Stimulated activated CD4-positive, alpha-beta T cell treated with anti-CD3 and anti-CD28 coated beads, Interleukin-1b, Interleukin-23, amount 100 ng/mL, for 4 hours (primary cell): ENCODE measurements around the gene H1-8.
"Not testable (repeated sequence)": the region's sequence is repeated elsewhere in the genome, so short reads cannot be mapped to it uniquely, and the experiment has no call there.

ENCODE experiments used
- DNase-seq, 2 donors: peaks; one replicate each; pipeline ENCODE4 v3.0.0-alpha.2; 2020; ENCODE audit warnings: low read depth in 2 of 2

The H1-8 gene

DNA sequence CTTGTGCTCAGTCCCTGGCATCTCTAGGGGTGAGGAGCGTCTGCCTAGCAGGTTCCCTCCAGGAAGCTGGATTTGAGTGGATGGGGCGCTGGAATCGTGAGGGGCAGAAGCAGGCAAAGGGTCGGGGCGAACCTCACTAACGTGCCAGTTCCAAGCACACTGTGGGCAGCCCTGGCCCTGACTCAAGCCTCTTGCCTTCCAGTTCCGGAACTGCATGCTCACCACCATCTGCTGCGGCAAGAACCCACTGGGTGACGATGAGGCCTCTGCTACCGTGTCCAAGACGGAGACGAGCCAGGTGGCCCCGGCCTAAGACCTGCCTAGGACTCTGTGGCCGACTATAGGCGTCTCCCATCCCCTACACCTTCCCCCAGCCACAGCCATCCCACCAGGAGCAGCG is 9.6 kb upstream of the H1-8 start:
- DNase-seq: no peak

DNA sequence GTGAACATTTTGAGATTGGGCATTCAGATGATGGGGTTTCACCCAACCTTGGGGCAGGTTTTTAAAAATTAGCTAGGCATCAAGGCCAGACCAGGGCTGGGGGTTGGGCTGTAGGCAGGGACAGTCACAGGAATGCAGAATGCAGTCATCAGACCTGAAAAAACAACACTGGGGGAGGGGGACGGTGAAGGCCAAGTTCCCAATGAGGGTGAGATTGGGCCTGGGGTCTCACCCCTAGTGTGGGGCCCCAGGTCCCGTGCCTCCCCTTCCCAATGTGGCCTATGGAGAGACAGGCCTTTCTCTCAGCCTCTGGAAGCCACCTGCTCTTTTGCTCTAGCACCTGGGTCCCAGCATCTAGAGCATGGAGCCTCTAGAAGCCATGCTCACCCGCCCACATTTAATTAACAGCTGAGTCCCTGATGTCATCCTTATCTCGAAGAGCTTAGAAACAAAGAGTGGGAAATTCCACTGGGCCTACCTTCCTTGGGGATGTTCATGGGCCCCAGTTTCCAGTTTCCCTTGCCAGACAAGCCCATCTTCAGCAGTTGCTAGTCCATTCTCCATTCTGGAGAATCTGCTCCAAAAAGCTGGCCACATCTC is 8.4 kb upstream of the H1-8 start:
- DNase-seq: no peak

DNA sequence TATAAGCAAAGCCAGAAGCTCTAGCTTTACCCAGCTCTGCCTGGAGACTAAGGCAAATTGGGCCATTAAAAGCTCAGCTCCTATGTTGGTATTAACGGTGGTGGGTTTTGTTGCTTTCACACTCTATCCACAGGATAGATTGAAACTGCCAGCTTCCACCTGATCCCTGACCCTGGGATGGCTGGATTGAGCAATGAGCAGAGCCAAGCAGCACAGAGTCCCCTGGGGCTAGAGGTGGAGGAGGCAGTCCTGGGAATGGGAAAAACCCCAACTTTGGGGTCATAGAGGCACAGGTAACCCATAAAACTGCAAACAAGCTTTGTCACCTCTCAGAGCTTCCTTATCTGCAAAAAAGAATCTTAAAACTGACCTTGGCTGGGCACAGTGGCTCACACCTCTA is 7.9 kb upstream of the H1-8 start:
- DNase-seq: no peak

DNA sequence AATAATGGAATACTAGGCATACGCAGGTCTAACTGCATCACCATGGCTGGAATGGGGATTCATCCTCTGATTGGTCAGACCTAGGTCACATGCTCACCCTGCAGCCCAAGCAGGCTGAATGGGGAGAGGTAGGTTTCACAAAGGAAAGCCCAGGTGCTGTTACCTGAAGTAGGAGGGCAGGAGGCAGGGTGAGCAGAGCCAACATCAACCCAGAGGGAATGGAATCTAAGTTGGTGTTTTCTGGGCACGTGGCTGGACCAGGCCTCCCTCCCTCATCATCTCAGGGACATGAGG is 6.7 kb upstream of the H1-8 start:
- no peak for DNase-seq

DNA sequence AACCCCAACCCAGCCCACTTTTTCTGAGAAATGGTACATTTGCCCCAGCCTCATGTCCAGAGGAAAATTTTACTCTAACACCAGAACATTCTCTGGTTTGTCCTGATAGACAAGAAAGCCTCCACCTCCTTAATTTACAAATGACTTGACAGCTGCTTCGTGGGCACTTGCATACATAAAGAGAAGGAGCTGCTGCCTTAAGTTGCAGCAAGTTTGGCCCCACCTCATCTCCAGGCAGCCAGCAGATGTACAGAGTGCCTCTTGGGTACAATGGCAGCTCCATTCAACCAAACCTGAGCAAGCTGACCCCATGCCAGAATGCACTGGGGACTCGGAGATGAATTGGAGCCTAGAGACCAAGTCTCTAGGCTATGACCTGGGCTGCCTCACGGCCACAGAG is 6.2 kb upstream of the H1-8 start:
- no peak for DNase-seq

DNA sequence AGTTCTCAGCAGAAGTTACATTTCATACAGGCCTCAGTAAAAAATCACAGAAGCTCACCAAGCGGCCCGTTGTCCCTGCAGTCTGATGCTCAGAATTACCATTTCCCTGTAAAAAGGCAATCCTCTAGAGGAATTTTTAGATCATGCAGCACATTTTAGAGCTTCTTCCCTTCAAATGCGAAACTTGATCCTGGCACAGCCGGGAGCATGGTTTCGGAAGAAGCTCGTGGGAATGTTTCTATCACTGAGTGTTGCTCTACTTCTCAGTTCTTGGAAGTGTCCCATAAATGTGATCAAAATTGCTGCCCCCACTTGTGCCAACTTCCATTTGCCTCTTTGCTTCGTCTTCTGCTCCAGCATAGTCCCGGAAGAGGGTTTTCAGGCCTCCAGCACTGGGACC is 3.8 kb upstream of the H1-8 start:
- no peak for DNase-seq

DNA sequence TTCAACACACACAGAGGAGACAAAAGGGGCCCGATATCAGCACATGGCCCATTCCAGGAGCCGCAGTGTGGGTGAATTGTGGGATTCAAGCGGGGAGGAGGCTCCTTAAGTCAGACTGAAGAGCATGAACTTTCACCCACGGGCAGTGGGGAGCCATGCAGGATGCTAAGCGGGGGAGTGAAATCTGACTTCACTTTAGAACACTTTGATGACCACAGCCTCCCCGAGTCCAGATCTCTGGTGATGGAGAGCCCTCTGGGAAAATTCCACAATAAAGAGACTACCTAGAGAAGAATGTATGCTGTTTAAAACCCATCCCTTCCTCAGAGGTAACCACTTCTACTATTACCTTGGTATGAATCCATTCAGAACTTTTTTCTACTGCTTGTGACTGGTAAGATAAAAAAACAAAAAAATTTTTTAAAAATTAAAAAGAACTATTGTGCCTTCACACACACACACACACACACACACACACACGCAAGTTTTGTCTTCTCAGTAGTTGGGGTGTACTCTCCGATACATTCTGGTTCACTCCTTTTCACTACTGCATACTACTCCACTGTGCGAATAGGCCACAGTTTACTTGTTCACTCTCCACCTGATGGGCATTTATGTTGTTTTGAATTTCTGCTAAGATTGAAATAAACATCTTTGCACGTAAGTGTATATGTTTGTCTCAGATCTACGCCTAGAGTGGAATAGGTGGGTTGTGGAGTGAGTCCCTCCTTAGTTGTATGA is 2.0 kb upstream of the H1-8 start:
- no peak for DNase-seq

DNA sequence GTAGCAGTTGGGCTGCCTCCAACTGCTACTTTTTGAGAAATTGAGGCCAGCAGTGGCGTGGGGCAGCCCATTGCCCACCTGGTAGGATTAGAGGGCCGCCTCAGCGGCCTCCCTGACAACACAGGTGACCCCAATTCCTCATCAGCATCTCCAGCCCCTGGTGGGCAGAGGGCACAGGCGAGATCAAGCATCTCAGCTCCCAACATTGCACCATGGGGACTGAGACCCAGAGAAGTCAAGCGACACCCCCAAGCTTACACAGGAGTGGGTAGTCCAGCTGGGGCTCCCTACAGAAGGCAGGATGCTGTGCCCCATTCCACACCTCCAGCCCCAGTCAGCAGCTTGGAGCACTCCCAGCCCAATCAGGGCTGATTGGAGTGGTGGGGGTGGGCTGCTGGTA is 228 bp upstream of the H1-8 start:
- DNase-seq: no peak

DNA sequence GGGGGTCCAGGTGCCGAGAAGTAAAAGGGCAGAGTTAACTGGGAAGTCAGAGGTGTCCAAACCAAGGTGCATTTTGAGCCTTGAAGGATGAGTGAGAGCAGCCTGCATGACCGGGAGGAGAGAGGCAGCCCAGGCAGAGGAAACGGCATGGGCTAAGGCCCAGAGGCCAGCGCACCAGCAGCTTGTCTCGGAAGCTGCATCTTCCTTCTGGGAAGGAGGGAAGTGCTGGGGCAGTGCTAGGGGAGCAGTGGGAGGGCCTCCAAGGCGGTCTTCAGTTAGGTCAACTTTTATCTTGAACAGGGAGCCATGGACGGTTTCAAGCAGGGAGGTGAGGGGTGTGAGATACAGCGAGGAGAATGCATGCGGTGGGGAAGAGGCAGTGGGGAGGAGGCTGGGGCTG is 1.0 kb downstream of the H1-8 start:
- DNase-seq: no peak

DNA sequence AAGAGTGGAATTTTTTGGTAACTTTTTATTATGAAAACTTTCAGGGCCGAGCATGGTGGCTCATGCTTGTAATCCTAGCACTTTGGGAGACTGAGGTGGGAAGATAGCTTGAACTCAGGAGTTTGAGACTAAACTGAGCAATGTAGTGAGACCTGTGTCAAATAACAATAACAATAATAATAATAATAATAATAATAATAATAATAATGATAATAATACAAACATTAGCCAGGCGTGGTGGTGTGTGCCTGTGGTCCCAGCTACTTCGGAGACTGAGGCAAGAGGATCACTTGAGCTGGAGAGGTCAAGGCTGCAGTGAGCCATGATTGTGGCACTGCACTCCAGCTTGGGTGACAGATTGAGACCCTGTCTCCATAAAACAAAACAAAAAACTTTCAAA is 3.0 kb downstream of the H1-8 start:
- DNase-seq: not testable (repeated sequence)

DNA sequence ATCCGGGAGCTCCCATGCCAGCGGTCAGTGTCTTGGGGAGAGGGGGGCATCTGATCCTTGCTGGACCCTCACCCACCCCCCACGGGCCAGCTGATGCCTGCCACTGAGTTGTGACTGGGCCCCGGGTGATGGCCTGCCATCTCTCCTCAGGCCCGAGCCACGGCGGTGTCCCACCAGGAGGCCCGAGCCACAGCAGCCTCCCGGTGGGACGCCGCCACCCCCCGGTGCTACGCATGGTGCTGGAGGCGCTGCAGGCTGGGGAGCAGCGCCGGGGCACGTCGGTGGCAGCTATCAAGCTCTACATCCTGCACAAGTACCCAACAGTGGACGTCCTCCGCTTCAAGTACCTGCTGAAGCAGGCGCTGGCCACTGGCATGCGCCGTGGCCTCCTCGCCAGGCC is 4.3 kb downstream of the H1-8 start:
- no peak for DNase-seq

DNA sequence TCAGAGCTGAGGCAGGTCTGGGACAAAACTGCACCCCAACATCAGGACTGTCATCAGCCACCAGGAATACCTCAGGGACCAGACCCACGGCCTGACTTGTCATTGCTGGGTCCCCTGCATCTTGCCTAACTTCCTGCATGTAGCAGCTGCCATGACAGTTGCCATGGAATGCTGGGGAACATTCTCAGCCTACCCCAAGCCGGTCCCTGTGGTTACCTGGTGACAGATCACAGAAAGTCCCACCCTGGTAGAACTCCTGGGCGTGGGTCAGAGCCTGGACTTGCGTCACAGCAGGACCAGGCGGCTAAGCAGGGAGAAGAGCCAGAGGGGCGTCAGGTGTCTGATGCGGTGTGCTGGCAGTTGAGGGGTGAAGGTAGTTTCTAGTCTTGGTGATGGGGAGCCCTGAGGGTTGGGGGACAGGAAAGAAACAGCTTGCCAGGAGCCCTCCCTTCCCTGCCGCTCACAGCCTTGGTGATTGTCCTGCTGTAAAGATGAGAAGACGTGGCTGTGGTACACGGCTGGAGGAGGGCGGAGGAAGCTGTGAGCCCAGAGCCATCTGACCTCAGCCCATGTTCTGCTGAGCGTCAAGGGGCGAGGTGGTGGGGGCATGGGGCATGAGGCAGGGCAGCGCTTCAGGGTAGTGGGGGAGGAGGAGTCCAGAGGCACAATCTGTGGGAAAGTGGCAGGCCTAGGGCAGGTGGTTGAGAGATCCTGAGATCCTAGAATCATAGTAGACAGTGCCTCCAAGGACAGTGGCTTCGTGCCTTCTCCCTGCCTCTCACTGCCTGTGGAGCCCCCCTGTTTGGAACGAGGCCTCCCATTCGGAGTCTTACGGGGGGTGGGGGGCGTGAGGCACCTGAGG is 5.4 kb downstream of the H1-8 start:
- DNase-seq: no peak

DNA sequence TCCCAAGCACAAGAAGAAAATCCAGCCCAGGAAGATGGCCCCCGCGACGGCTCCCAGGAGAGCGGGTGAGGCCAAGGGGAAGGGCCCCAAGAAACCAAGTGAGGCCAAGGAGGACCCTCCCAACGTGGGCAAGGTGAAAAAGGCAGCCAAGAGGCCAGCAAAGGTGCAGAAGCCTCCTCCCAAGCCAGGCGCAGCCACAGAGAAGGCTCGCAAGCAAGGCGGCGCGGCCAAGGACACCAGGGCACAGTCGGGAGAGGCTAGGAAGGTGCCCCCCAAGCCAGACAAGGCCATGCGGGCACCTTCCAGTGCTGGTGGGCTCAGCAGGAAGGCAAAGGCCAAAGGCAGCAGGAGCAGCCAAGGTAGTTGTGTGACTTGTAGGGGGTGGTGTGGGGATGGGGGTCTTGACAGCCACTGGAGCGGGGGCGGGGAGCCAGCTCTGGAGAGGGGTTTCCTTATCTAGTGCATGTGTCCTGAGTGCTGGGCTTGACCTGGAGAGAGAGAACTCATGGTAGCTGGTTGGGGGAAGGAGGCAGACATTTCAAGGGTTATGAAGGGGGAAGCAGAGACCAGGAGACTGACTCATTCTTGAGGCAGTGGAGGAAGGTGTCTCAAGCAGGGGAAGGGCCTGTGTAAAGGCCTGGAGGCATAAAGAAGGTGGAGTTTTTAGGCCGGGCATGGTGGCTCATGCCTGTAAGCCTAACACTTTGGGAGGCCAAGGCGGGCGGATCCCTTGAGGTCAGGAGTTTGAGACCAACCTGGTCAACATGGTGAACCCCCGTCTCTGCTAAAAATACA is 6.2 kb downstream of the H1-8 start:
- no peak for DNase-seq

DNA sequence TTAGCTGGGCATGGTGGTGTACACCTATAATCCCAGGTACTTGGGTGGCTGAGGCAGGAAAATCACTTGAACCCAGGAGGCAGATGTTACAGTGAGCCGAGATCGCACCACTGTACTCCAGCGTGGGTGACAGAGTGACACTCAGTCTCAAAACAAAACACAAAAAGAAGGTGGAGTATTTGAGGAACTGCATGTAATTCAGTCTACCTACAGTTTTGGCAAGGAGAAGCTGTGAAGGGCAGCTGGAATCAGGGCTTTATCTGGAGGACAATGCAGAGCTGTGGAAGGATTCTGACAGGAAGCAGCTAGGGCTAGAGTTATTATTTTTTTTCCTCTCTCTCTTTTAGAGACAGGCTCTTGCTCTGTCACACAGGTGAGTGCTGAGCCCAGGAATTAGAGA is 6.8 kb downstream of the H1-8 start:
- DNase-seq: no peak

DNA sequence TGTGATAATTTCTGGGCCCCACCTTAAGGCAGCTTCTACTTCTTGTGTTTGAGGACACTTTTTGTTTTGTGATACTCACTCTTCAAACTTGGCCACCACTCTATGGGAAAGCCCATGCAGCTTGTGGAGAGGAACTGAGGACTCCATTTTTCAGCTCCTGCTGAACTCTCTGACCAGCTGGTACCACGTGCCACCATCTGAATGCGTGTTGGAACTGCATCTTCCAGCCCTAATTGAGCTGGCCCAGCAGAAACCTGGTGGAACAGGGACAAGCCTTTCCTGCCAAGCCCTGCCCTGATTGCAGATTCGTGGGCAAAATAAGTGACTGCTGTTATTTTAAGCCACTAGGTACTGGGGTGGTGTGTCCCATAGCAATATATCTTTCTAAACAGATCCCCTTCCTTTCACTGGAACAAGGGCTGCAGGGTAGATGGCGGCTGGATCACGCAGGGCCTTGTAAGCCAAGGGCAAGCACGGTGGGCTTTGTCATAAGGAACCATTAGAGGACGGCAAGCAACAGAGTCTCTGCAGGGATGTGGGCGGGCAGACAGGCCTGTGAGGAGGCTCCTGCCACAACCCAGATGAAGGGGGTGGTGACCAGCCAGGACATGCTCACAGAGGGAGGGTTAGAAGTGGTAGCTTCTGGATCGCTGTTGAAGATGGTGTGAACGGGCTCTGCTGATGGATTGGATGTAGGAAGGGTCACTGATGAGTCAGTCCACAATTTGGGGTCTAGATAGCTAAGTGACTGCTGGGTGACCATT is 9.5 kb downstream of the H1-8 start:
- DNase-seq: no peak

DNA sequence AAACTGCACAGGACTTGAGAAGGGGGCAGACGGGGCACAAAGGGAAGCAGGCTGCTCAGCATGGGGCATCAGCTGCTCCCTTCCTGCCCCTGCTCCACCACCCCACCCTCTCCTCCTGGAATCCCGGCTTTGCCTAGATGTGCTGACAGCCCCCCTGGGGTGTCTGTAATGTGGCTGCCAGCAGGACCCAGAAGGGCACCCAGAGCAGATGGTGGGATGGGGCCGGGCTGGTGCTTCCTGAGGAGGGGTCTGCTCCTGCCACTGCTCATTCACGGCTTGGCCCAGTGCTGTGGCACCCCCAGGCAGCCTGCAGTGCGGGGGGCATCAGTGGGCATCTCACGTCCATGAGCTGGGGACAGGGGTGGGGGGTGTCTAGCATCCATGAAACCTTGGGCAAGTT is 10.2 kb downstream of the H1-8 start:
- no peak for DNase-seq

DNA sequence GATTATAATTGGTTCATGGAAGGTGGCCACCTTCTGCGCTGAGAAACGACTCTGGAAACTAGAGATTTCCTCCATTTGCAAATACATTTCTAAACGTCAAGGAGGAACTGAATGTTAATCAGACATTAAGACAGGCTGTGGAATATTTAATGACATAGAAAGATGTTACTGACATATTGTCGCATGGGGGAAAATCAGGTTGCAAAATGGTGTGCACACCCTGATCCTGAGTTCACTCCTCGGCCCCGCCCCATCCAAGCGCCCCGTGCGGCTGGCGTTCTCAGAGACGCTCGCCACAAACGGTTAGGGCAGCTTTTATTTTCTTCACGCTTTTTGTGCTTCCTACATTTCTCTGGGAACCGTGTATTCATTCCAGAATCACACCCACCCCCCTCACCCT is 10.7 kb downstream of the H1-8 start:
- DNase-seq: no peak

DNA sequence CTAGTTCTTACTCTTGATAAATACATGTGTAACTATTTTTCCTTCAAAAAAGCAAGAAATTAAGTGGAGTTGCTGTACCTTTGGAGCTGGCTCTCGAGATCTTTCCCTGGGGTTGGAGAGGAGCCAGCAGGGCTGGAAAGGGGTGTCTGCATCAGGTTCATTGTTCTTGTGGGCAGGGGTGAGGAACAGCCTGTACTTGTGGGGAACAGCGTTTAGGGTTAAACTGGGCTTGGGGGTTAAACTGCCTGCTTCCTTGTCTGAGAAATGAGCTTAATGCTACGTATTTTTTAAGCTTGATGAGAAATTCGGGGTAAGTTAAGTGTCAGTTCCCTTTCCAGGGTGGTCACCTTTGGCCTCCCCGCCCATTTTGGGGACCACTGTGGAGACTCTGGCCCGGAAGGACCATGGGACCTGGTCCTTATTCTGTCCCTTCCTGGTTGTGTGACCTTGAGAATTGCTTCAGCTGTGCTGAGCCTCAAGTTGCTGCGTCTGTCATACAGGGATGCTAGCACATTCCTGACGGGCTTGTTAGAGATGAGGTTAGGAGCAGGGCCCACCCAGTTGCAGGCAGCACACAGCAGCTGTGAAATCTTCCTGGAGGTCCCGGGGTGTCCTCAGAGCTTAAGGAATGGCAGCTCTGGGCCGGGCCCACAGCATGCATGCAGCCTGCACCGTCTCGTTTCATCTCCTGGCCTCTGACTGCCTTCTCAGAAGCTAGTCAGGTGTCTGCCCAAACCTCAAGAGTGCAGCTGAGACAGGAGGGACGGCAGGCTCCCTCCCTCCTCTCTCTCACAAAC is 11.6 kb downstream of the H1-8 start:
- no peak for DNase-seq

DNA sequence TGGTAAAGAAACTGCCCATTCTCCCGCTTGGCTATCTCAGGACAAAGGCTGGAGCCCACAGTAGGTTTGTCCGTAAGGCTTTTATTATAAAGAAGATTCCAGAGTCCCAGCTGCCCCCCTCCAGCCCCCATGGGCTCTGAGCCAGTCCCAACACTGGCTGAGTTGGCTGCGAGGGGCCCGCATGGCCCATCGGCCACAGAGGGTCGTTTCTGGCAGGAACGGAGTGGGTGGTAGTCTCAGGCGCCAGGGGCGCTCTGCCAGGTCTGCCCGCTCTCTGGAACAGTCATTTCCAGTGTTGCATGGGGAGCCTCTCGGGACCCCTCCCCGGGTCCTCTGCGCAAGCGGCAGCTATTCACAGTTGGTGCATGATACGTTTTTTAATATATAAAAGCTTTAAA is 12.2 kb downstream of the H1-8 start:
- DNase-seq: no peak

DNA sequence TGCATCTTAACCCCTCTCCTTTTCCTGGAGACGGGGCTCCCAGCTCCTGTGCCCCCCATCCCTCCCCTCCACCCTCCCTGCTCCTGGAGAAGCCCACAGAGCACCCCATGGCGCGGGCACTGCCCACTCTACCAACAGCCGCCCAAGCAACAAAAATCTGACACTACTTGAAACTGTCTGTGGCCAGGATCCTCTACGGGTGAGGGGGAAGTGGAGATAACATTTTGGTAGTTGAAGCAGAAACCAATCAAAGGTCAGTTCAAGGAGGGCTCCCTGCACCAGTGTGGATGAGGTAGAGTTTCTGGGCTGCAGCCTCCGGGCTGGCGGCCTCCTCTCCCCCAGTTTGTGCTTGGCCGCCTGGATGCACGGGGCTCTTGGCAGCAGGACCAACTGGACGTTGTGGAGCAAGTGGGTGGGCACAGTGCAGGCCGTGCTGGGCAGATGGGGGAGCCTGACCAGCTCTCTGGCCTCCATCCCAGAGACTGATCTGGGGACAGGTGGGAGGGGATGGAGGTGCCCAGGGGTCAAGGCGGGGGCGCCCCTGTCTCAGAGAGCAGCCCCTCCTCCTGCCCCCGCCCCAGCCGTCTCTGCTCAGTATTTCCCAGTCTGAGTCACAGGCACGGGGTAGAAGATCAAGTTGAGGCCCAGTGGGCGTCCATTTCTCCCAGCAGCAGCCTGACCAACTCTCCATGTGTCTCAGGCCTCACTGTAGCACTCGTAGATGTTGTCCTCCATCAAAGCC is 12.8 kb downstream of the H1-8 start:
- DNase-seq: no peak
